CD4-positive, alpha-beta T cell treated with Interleukin-1 beta for 1 hour (primary cell): Measurements from ENCODE around the gene GLB1L2.

Experiments
- DNase-seq, 2 donors: peaks; one replicate each; pipeline ENCODE4 v3.0.0-alpha.2; 2020 to 2022

GLB1L2 gene

DNA sequence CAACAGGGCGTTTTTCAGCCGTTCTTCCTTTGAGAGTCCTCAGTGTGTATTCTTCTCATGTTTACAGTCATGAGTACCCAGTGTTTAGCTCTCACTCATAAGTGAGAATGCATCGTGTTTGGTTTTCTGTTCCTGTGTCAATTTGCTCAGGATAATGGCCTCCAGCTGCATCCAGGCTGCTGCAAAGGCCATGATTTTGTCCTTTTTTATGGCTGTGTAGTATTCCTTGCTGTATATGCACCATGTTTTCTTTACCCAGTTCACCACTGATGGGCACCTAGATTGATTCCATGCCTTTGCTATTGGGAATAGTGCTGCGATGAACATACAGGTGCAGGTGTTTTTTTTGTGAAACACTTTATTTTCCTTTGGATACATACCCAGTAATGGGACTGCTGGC, 56.8 kb downstream of the GLB1L2 start:
- DNase-seq = no peak

DNA sequence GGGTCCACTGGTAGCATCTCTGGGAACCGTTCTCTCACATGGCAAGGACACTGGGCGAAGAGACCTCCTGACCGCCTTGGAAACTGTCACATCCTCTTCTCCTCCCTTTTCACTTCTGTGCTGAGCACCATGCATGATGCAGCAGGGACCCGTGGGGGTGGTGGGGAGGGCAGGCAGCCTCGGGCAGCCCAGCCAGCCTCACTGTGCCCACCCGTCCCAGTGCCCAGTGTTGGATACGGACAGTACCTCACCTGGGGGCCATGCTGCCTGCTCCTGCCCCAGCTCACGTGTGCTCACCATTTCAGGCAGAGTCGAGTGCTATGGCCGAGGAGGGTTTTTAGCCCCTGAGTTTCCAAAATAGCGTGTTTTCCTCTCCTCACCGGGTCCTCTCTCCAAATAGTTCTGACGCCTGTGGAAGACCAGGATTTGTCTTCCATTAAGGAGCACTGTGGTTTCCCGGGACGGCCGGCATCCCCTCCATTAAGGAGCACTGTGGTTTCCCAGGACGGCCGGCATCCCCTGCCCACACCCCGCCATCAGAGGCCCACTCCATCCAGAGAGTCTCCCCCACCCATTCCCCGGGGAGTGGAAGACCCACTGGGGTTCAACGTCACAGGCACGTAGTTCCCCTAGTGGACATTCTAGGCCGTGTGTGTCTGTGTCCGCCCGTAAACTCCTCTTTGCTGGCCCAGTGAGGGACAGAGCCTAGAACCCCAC, 57.8 kb downstream of the GLB1L2 start:
- DNase-seq = no peak

DNA sequence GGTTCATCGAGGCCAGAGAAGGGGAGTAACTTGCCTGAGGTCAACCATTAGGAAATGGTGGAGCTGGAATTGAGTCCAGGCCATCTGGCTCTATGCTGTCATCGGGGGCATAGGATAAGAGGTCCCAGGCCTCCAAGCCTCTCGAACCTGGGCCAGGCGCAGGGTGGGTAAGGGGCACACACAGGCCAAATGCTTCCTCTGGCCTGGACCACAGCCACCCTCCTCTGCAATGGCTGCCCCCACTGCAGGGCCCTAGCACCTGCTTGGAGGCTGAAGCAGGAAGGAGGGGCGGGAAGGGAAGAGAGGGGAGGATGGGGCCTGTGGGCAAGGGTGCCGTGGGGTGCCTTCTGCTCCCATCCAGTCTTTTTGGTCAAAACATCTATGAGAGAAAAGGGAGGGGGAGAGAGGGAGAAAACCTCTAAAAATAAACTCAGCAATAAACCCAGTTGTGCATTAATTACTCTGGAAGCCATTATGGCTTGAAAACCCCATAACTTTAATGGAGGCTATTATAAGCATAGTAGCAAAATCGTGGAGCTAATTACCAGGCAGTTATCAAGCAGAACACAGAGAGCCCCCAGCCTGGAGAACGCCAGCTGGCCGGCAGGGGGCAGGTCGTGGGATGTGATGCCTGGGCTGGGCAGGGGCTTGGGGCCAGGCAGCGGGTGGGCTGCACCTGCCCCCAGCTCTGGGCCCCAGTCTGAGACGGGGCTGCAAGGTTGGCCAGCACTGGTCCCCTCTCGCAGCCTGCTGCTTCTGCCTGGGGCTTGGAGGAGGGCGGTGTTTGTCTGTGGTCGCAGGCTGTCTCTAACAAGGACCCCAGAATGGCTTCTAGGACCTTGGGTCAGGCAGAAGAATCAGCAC, 59.1 kb downstream of the GLB1L2 start:
- DNase-seq = no peak

DNA sequence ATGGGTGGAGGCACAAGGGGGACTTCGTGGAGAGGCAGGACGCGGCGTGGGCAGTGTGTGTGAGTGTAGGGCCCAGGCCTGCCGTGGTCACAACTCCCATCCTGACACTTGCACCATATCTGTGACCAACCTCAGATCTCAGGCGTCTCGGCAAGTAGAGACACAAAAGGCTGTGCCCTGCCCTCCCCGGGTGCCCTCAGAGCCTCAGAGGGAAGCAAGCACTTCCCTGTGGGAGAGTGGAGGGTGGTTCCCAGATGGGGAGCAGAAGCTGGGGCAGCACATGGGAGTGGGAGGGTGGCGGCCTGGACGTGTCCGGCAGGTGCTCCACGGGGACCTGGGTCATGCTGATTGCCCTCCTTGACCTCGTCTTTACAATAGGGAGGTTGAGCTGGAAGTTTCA, 59.9 kb downstream of the GLB1L2 start:
- no peak for DNase-seq

DNA sequence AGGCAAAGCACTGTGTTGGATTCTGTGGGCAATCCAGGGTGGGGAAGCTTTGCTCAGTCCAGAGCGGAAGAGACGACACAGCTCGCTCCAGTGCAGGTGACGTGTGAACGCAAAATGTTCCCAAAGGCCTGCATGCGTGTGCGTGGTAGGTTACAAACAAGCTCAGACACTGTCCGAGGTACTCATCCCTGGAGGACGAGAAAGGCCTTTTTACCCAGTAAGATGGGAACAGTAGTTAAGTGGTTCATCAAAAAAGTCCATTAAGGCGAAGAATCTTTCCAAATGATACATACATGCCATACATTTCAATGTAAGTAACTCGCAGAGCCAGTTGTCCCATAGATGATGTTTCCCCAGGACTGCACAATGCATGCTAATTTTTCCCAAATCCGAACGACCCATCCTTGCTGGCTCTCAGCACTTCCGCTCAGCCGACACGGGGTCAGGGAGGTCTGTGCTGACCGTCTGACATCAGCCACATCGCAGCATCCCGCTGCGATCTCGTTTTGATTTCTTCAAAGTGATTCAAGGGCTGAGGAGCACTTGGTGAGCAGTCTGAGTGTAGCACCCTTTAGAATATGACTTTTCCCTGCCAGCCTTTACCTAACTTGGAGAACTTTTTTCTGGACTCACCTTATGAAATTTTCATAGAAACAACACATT, 61.3 kb downstream of the GLB1L2 start:
- DNase-seq = no peak

DNA sequence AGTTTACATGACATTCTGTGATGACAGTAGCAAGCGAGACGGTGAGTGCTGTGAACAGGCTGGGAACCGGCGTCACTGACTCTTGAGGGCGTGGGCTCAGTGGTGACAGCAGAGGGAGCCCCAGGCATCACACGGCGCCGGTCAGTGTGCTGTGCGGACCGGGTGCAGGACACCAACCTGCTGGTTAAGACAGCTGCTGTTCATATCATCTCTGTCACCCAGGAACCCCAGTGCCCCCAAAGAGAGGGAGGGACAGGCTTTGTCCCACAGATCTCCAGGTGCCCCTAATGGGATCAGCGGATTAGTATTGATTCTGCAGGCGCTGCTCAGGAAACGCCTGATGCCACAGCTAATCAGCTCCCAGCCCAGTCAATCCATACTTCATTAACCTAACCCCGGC, 61.9 kb downstream of the GLB1L2 start:
- no peak for DNase-seq

DNA sequence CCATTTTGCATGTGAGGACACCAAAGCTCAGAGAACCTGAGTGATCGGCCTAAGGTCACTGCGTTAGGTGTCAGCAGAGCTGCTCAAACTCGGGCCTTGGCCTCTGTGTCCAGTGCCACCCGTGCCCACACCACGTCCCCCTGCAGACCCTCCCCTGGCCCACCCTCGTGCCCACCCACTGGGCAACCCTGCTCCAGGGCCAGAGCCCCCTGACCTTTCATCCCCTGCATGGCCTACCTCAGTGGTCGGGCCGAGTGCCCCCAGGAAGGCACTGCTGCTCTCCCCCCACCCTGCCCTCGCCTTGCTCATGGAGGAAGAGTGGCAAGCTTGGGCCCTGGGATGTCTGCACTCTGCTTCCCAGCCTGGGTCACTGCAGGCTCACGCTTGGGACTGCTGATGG, 62.5 kb downstream of the GLB1L2 start:
- no peak for DNase-seq

DNA sequence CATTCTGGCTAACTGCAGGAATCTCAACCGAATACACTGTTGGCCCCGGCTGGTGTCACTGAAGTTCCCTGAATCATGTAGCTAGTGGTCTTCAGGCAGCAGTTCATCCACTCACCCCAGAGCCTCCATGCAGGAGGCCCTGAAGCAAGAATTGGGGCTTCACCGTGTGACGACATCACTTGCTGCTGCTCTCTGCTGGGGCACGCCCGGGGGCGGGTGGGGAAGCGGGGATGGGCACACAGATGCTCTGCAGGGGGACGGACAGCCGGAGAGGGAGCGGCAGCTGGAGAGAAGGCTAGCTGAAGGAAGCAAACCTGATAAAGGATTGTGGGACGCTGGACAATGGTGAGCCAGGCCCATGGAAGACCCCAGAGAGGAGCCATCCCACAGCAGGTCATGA, 63.2 kb downstream of the GLB1L2 start:
- DNase-seq = no peak

DNA sequence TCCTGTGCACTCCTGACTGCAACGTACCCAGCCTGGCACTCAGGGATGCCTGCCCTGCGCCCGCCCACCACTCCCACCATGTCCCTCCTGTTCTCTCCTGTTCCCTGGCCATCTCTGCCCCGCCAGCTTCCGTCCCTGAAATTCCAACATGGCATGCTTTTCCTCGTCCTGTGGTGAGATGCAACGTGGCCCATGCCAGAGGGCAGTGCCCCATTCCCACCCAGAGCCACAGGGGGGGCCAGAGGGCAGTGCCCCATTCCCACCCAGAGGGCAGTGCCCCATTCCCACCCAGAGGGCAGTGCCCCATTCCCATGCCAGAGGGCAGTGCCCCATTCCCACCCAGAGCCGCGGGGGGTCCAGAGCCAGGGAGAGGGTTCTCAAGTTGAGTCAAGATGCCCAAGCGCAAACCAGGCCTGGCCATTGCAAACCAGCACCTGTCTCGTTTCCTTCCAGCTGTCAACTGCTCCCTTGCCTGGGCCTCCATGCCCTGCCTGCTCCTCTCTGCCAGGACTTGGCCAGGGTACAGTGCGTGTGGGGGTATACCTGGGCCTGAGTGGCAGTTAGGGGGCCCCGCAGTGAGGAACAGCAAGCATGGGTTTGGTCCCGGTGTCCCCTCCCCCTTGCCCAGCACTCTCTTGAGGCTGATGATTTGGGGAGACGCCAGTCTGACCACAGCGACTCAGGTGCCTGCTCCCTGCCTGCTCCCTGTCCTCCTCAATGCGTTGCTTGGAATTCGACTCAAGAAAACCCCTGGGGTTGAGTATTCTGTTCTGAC, 65.7 kb downstream of the GLB1L2 start:
- DNase-seq = no peak

DNA sequence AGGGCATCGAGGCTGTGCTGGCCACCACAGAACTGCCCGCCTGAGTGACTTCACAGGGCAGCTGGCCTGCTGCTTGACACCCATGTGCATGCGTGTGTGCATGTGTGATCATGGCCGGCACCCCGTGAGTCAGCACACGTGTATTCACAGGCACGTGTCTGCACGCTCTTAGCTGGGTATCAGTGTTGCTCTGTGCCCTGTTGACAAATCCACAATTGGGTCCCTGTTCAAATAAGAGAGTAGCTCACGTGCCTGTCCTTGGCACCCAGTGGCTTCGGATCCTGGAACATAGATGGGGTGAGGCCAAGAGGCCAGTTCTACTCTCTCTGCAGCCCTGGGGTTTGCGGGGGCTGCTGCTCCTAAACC, 66.3 kb downstream of the GLB1L2 start:
- no peak for DNase-seq

DNA sequence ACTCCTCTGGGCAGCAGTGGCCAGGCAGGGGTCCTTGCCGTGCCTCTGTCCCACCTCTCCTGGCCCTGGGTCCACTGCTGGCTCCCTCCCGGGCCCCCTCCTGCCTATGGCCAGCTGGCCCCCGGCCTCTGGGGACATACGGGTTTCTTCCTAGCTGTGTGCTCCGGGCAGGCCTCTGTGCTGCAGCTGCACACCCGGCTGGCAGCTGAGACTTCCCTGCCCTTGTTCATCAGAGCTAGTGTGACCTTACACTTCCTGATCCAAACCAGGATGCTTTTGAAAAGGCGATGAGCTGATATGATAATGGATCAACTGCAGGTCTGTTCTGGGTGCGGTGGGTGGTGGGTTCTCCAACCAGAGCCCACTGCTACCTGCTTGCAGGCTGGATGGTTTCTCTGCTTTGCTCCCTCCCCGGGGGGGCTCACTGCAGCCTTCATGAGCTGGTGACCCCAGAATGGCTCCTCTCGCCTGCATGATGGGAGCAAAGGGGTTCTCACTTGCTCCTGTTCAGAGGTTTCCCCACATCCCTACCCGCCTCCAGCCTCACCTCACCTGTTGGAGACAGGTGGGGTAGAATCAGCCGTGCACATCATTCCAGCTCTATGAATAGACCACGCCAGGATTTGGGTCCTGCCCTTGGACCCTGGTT, 67.0 kb downstream of the GLB1L2 start:
- DNase-seq = no peak

DNA sequence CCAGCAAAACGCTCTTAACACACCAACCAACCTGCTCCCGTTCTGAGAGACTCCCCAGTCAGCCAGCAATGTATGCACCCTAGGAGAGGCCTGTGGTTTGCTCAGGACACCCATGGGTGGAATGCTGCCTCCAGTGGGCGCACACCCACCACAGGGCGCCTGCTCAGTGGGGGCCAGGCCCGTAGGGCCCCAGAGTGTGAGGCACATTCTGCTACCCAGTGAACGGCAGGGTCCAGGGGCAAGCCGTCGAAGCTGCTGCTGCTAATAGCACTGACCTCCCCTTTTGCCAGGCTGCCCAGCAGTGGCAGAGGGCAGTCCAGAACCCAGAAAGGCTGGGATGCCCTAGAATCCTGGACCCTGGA, 67.5 kb downstream of the GLB1L2 start:
- DNase-seq = no peak

DNA sequence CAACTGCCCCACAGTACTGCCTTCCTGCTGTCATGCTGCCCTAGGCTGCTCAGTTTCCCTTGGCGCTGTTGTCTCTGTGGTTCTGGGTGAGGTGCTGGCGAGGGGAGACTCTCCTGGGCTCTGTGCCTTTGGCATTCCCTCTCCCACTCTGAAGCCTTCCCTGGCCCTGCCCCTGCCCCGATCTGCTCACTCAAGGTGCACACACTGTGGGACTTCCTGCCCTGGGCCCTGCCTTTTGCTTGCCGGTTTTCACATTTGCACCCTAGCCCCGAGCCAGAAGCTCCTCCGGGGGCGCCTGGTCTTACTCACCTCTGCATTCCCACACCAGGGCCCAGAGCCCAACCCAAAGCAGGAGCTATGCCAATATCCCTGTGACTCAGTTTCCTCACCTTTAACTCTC, 68.2 kb downstream of the GLB1L2 start:
- no peak for DNase-seq

DNA sequence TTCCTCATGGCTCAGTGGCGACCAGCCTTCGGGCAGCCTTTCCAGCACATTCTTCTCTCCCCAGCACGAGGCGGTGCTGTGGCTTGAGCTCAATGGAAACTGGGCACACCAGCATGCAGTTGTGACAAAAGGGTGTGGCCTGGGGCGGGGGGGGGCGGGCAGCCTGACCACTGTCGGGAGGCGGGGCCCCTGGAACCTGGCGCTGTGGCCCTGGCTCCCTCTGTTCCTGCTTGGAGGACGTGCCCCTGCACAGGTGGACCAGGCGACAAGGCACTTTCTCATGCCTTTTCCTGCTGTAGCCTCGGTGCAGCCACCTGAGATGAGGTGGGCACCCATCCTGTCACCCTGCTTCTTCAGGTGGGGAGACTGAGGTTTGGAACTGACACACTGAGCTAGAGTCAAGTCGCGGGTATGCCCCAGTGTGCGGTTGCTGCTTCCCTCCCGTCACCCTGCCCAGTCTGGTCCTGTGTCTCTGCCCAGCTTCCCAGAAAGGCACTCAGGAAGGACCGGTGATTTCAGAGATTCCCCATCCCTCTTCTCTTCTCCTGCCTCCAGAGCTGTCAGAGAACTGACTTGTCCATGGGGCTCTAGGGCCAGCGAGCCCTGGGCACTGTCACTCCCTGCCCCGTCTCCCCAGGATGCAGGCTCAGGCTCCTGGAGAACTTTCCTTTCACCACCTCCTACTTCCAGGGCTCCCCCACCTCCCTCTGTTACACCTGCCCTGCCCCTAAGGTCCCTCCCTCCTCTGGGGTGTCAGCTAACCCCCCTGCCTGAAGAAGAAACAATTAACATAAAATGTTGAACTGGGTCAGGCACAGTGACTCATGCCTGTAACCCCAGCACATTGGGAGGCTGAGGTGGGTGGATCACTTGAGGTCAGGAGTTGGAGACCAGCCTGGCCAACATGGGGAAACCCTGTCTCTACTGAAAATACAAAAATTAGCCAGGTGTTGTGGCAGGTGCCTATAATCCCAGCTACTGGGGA, 70.3 kb downstream of the GLB1L2 start:
- DNase-seq = peak; percentile 11 to 15

DNA sequence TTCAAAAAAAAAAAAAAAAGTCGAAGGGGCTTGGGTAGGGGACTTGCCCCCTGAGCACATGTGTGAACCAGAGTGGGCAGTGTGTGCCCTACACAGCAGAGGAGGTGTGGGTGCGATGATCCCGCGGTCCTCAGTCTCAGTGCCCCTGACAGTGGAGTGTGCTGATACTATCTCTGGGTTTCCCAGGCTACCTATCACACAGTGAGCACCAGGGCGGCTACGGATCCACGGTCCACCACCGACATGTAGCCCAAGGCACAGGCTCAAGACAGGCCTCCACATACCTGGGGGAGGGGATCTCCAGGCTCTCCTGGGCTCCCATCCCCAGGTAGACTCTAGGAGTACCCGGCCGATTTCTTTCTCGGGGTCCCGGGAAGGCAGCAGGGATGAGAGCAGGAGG, 71.1 kb downstream of the GLB1L2 start:
- no peak for DNase-seq

DNA sequence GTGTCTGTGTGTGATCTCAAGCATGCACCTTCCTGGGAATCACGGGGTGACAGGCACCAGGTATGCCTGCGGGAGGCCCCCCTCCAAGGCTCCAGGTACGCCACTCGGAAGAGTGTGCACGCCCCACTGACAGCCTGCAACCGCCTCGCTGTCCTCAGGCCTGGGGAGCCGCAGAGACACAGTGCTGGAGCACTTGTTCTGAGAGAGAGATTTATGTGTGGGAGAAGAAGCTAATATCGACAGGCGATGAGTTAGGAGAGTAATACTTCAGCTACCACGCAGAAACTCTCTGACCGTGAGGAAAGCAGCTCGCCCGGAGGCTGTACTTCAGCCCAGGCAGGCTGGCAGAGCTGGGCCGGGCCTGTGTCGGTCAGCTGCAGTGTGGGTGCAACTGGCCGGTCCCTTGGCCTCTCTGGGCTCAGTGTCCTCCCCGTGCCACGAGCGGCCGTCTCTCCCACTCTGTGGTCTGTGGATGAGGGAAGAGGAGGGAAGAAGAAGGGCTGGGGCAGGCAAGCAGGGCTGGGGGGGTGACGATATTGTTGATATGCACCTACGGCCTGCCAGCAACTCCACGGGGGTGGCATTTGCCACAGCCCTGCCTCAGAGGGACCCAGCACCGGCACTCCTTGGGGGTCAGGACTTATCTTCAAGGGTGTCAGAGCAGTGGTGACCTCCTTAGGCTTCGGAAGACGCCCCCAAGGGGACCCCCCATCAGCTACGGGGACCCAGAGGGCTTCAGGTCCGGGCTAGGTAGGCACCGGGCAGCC, 73.0 kb downstream of the GLB1L2 start:
- DNase-seq = no peak

DNA sequence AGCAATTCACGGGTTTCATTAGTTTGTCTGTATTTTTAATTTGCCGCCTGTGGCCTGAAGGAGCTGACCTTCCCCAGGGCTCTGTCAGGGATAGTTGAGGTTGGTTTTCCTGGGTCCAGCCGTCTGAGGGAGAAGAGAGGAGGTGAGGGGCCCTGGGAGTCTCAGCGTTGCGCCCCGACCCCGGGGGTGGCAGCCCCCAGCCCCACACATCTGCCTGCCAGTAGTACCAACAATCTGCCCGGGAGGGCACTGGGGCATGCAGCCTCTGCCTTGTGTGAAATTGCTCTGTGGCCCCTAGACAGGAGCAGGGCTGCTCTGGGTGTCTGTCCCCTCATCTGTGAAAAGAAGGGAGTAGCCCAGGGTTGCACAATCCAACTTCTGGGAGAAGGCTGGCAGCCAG, 73.6 kb downstream of the GLB1L2 start:
- DNase-seq = no peak

DNA sequence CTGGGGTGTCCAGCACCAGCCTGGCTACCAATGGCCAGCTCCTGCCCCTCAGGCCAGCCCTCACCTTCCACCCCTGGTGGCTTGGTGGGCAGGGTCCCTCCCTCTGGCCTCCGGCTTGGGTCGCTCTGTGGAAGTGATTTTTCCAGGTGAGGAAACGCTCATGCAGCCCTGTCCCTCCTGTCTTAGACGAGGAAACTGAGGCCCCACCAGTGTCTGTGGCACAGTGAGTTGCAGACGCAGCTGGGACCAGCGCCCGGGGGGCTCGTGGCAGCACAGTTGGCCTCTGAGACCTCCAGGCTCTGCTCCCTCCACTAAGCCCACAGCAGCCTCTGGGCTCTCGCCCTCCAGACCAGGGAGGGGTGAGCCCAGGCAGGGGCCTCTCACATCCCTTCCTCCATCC, 74.1 kb downstream of the GLB1L2 start:
- DNase-seq = no peak

DNA sequence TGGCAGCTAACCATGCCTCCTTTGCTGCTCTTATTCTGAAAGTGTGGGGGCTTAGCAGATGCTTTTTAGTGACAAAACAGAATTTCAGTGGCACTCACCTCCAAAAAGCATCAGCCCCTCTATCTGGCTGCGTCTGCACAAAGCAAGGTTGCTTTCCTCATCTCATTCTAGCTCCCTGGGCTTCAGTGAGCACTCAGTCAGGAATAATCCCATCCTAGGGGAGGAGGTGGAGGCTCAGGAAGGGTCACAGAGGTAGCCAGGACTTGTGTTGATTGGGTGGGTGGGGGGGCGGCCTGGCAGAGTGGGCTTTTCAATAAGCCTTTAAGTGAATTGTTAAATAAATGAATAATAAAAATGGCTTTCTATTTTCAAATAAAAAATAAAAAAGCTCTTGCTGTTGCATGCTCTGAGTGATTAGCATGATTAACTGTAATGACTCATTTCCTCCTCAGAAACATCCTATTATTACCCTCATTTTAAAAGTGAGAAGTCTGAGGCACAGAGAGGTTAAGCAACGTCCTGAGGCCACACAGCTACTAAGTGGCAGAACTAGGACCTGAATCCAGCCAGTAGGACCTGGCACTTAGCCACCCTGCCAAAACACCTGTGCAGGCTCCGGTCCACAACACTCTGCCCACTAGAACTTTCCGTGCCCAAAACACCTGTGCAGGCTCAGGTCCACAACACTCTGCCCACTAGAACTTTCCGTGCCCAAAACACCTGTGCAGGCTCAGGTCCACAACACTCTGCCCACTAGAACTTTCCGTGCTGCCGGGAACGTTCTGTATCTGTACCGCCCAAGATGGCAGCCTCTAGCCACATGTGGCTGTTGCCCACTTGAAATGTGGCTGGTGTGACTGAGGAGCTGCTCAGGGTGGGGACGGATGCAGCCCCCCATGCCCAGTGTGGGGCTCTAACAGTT, 74.7 kb downstream of the GLB1L2 start:
- no peak for DNase-seq
